Thoracic aorta (tissue), 2 donors: Measurements from ENCODE around the gene PTGIR. TPM values are rescaled to one million over a fixed set of nuclear protein-coding genes. Genes with fewer than 3 reads are reported as not detected.

ENCODE experiments used
- ATAC-seq: fragments of 150-250 bp; one replicate; pipeline ENCODE4 v1.8.0; 2017; ENCODE audit warnings: low read depth; ENCODE audit not compliant: insufficient number of reproducible peaks, low FRiP score
- DNase-seq: peaks from one replicate; pipeline ENCODE4 v3.0.0-alpha.2; 2020; ENCODE audit warnings: low spot score
- H3K27ac ChIP-seq, 2 donors: fragments of 200-600 bp; sonication (generic); 1 replicate in 1 of 2; 2 replicates in 1 of 2; pipeline ENCODE4 v1.5.1; 2016; ENCODE audit warnings: mild to moderate bottlenecking in 2 of 2, moderate library complexity in 2 of 2
- H3K27me3 ChIP-seq: fragments of 200-600 bp; sonication (generic); replicated peaks from 2 replicates; pipeline ENCODE4 v1.6.0; 2016; ENCODE audit warnings: mild to moderate bottlenecking; ENCODE audit not compliant: insufficient read depth
- H3K36me3 ChIP-seq: fragments of 200-600 bp; sonication (generic); one replicate; pipeline ENCODE4 v1.5.1; 2016
- H3K4me1 ChIP-seq, 2 donors: fragments of 200-600 bp; sonication (generic); 1 replicate in 1 of 2; 2 replicates in 1 of 2; pipeline versions ENCODE4 v1.5.1 to v1.6.0; 2016; ENCODE audit warnings: low read depth in 2 of 2, mild to moderate bottlenecking in 1 of 2; ENCODE audit not compliant: control insufficient read depth in 1 of 2
- H3K4me3 ChIP-seq: fragments of 200-600 bp; sonication (generic); 2 replicates; pipeline ENCODE4 v1.5.1; 2016; ENCODE audit warnings: mild to moderate bottlenecking
- H3K9me3 ChIP-seq: fragments of 200-600 bp; sonication (generic); 2 replicates; pipeline ENCODE4 v1.5.1; 2016
- total RNA-seq, 2 donors: library from RNA; depleted of rRNA; stranded (reverse); fragments of >200 nt; gene quantifications; one replicate each; pipeline versions ENCODE4 v1.1.0 to v1.2.3, GENCODE V29; 2016
- TF ChIP-seq, protein P1 (sequence below): fragments of 200-600 bp; sonication (generic); IDR thresholded peaks from one replicate; pipeline ENCODE4 v1.5.1; 2019; ENCODE audit warnings: antibody characterized with exemption

Gene PTGIR
- total RNA-seq, 2 donors from 2014 or later = 106 to 207 TPM

DNA sequence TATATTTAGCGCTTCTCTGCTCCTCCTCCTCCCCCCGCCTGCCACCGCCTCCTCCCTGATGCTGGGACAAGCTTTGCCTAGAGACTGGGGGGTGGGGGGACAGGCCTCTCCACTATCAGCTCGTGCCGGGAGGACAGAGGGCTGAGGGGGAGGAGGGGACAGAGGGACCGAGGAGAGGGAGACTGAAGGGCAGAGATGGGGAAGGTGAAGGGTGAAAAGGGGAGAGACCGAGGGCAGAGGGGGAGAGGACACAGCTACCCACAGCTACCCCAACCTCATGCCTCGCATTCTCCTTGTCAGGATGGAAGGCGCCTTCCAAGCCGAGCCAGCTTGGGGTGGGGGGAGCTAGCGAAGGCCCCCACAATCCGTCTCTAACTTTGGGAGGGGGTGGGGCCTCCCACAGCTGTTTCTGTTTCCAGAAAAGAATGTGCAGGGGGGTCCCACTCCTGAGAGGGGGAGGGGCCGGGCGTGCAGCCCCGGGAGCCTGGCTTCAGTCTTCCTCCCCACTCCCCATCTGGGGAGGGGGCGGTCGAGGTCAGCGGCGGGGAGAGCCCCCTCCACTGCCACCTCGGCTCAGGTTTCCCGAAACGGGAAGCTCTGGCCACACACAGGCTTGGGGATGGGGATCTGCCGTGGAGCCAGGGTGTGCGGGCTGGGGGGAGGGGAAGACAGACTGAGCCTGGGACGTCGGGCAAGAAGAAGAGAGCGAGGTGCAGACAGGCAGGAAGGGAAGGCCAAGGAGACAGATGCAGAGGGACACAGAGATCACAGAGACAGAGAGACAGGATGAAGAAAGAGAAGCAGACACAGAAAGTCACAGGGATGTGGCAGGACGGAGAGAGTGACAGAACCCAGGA, 34.5 kb upstream of the PTGIR start:
- Histone ChIP-seq H3K27me3 (no peaks in the 10 kb centered on the region), H3K4me1 (peaks cover 19 to 49% of the 10 kb centered on the region in 2 donors), H3K9me3 (no peaks in the 10 kb centered on the region), H3K4me3 (peak overlapping the region; percentile 97), H3K36me3 (no peaks in the 10 kb centered on the region), H3K27ac (peak overlapping the region; percentile 89 to 92)
- DNase-seq (no peak), ATAC-seq (no peak)
- TF ChIP-seq, protein P1, sequence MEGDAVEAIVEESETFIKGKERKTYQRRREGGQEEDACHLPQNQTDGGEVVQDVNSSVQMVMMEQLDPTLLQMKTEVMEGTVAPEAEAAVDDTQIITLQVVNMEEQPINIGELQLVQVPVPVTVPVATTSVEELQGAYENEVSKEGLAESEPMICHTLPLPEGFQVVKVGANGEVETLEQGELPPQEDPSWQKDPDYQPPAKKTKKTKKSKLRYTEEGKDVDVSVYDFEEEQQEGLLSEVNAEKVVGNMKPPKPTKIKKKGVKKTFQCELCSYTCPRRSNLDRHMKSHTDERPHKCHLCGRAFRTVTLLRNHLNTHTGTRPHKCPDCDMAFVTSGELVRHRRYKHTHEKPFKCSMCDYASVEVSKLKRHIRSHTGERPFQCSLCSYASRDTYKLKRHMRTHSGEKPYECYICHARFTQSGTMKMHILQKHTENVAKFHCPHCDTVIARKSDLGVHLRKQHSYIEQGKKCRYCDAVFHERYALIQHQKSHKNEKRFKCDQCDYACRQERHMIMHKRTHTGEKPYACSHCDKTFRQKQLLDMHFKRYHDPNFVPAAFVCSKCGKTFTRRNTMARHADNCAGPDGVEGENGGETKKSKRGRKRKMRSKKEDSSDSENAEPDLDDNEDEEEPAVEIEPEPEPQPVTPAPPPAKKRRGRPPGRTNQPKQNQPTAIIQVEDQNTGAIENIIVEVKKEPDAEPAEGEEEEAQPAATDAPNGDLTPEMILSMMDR = no peak

DNA sequence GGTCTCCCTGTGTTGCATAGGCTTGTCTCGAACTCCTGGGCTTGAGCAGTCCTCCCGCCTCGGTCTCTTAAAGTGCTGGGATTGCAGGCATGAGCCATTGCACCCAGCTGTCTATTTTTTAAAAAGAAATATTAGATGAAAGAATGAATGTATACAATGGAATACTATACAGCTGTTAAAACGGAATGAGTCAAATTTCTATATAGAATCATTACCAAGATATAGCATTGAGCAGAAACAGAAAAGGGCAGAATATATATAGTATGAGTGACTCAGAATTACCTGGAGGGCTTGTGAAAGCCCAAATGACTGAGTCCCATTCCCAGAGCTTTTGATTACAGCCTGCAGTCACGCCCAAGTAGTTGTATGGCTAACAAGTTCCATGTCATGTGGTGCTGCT, 31.7 kb upstream of the PTGIR start:
- H3K9me3 ChIP-seq = no peaks in the 10 kb centered on the region
- no peak overlapping the region for H3K4me3 ChIP-seq
- TF ChIP-seq, protein P1 = no peak
- peaks cover 24 to 70% of the 10 kb centered on the region in 2 donors for H3K4me1 ChIP-seq
- DNase-seq (no peak), ATAC-seq (no peak)
- H3K27ac ChIP-seq = peak overlapping the region; percentile 55 to 95
- peaks cover 9% of the 10 kb centered on the region for H3K36me3 ChIP-seq
- no peaks in the 10 kb centered on the region for H3K27me3 ChIP-seq

DNA sequence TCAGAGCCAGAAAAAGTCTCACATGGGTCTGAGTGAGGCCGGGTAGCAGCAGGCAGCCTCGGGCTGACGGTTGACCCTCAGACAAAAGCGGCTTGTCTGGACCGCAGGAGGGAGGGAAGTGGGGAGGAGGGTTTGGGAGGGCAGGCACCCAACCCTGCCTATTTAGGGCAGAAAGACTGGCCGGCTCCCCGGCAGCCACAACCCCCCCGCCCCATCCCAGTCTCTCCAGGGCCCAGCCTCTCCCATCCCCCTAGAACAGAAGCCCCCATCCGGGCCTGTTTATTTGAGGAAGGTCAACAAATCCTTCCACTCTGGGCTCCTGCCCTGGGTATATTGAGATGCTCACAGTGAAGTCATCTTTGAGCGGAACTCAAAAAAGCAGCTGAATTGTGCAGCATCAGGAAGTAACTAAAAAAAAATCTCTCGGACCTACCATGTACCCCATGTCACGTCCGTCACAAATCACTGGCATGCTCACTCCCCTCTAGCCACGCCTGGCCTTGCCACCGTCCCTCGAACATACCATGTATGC, 29.8 kb upstream of the PTGIR start:
- H3K4me3 ChIP-seq = peak overlapping the region; percentile 60
- peak; percentile 51 for ATAC-seq
- H3K9me3 ChIP-seq = no peaks in the 10 kb centered on the region
- H3K4me1 ChIP-seq = peaks cover 23 to 69% of the 10 kb centered on the region in 2 donors
- peak overlapping the region; percentile 95 to 96 for H3K27ac ChIP-seq
- no peak for DNase-seq
- H3K27me3 ChIP-seq = no peaks in the 10 kb centered on the region
- TF ChIP-seq, protein P1 = no peak
- H3K36me3 ChIP-seq = peaks cover 13% of the 10 kb centered on the region

DNA sequence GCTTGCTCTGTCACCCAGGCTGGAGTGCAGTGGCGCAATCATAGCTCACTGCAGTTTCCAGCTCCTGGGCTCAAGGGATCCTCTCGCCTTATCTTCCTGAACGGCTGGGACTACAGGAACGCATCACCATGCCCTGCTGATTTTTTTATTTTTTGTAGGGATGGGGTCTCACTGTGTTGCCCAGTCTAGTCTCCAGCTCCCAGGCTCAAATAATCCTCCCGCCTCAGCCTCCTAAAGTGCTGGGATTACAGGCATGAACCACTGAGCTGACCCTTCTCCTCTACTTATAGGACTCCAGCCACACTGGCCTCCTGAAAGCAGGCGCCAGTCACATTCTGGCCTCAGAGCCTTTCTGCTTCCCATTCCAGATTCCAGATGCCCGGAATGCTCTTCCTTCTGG, 25.6 kb upstream of the PTGIR start:
- TF ChIP-seq, protein P1 = no peak
- Histone ChIP-seq H3K36me3 (peaks cover 20% of the 10 kb centered on the region), H3K27me3 (no peaks in the 10 kb centered on the region), H3K4me3 (no peak overlapping the region), H3K9me3 (no peaks in the 10 kb centered on the region), H3K27ac (peak overlapping the region; percentile 35 to 54), H3K4me1 (peaks cover 27 to 58% of the 10 kb centered on the region in 2 donors)
- no peak for ATAC-seq
- DNase-seq = no peak
